ENCODE measurements around the gene ARHGAP26.

The ARHGAP26 gene

GRCh38 chr5:143148771-143149170, 378.6 kb downstream of the ARHGAP26 start:
- no peaks in the 10 kb centered on the region for H3K36me3 ChIP-seq (replicated peaks)

GRCh38 chr5:143149759-143150158, 379.6 kb downstream of the ARHGAP26 start:
- Histone ChIP-seq H3K36me3 (replicated peaks) (no peaks in the 10 kb centered on the region), H3K9me3 (no peaks in the 10 kb centered on the region), H3K27me3 (ENCODE audit: low read depth) (no peaks in the 10 kb centered on the region), H3K4me3 (no peak overlapping the region), H3K4me1 (no peaks in the 10 kb centered on the region)
- in situ Hi-C loops (cut with MboI; ENCODE audit: low sequenced_read_pairs) = no loop called here
- no peak for DNase-seq (ENCODE audit: low spot score in 2 of 2)

More at GRCh38 chr5:143148771-143149170, 378.6 kb downstream of the ARHGAP26 start:
- in situ Hi-C loops (cut with MboI; ENCODE audit: low sequenced_read_pairs) = no loop called here
- Histone ChIP-seq H3K4me3 (no peak overlapping the region), H3K27me3 (ENCODE audit: low read depth) (no peaks in the 10 kb centered on the region), H3K4me1 (no peaks in the 10 kb centered on the region), H3K9me3 (no peaks in the 10 kb centered on the region)
- no peak for DNase-seq (ENCODE audit: low spot score in 2 of 2)

GRCh38 chr5:143151056-143151700, 381.0 kb downstream of the ARHGAP26 start:
- Histone ChIP-seq H3K9me3 (no peaks in the 10 kb centered on the region), H3K4me3 (no peak overlapping the region), H3K27me3 (ENCODE audit: low read depth) (no peaks in the 10 kb centered on the region), H3K4me1 (no peaks in the 10 kb centered on the region), H3K36me3 (replicated peaks) (no peaks in the 10 kb centered on the region)
- in situ Hi-C loops (cut with MboI; ENCODE audit: low sequenced_read_pairs) = no loop called here
- DNase-seq (ENCODE audit: low spot score in 2 of 2) = no peak

- H3K27me3 ChIP-seq (ENCODE audit: low read depth) = no peaks in the 10 kb centered on the region
- no peak for DNase-seq (ENCODE audit: low spot score in 2 of 2)
- in situ Hi-C loops (cut with MboI; ENCODE audit: low sequenced_read_pairs) = no loop called here
- H3K4me1 ChIP-seq = no peaks in the 10 kb centered on the region
- no peaks in the 10 kb centered on the region for H3K9me3 ChIP-seq
- H3K4me3 ChIP-seq = no peak overlapping the region
- no peaks in the 10 kb centered on the region for H3K36me3 ChIP-seq (replicated peaks)
These were observed 382.3 kb downstream of the ARHGAP26 start for GRCh38 chr5:143152445-143152844.

GRCh38 chr5:143153332-143154119, 383.3 kb downstream of the ARHGAP26 start:
- in situ Hi-C loops (cut with MboI; ENCODE audit: low sequenced_read_pairs) = no loop called here
- H3K4me3 ChIP-seq = no peak overlapping the region
- H3K36me3 ChIP-seq (replicated peaks) = no peaks in the 10 kb centered on the region
- H3K9me3 ChIP-seq = no peaks in the 10 kb centered on the region
- H3K4me1 ChIP-seq = no peaks in the 10 kb centered on the region
- H3K27me3 ChIP-seq (ENCODE audit: low read depth) = no peaks in the 10 kb centered on the region
- no peak for DNase-seq (ENCODE audit: low spot score in 2 of 2)

- Histone ChIP-seq H3K9me3 (no peaks in the 10 kb centered on the region), H3K4me1 (no peaks in the 10 kb centered on the region), H3K36me3 (replicated peaks) (no peaks in the 10 kb centered on the region), H3K27me3 (ENCODE audit: low read depth) (no peaks in the 10 kb centered on the region), H3K4me3 (no peak overlapping the region)
- in situ Hi-C loops (cut with MboI; ENCODE audit: low sequenced_read_pairs) = no loop called here
- DNase-seq (ENCODE audit: low spot score in 2 of 2) = no peak
These were observed 384.6 kb downstream of the ARHGAP26 start for GRCh38 chr5:143154510-143155370.

GRCh38 chr5:143155455-143155854, 385.3 kb downstream of the ARHGAP26 start:
- Histone ChIP-seq H3K36me3 (replicated peaks) (no peaks in the 10 kb centered on the region), H3K27me3 (ENCODE audit: low read depth) (no peaks in the 10 kb centered on the region), H3K4me1 (no peaks in the 10 kb centered on the region), H3K9me3 (no peaks in the 10 kb centered on the region), H3K4me3 (no peak overlapping the region)
- DNase-seq (ENCODE audit: low spot score in 2 of 2) = no peak
- in situ Hi-C loops (cut with MboI; ENCODE audit: low sequenced_read_pairs) = no loop called here

- Histone ChIP-seq H3K9me3 (no peaks in the 10 kb centered on the region), H3K36me3 (replicated peaks) (no peaks in the 10 kb centered on the region), H3K4me3 (no peak overlapping the region), H3K27me3 (ENCODE audit: low read depth) (no peaks in the 10 kb centered on the region), H3K4me1 (no peaks in the 10 kb centered on the region)
- no peak for DNase-seq (ENCODE audit: low spot score in 2 of 2)
- in situ Hi-C loops (cut with MboI; ENCODE audit: low sequenced_read_pairs) = no loop called here
These were observed 385.9 kb downstream of the ARHGAP26 start for GRCh38 chr5:143156086-143156485.

- H3K36me3 ChIP-seq (replicated peaks) = no peaks in the 10 kb centered on the region
- DNase-seq (ENCODE audit: low spot score in 2 of 2) = no peak
- H3K4me1 ChIP-seq = no peaks in the 10 kb centered on the region
- no peaks in the 10 kb centered on the region for H3K9me3 ChIP-seq
- no peaks in the 10 kb centered on the region for H3K27me3 ChIP-seq (ENCODE audit: low read depth)
- in situ Hi-C loops (cut with MboI; ENCODE audit: low sequenced_read_pairs) = no loop called here
- H3K4me3 ChIP-seq = no peak overlapping the region
These were observed 386.4 kb downstream of the ARHGAP26 start for GRCh38 chr5:143156572-143156971.

- H3K27me3 ChIP-seq (ENCODE audit: low read depth) = no peaks in the 10 kb centered on the region
- H3K4me1 ChIP-seq = no peaks in the 10 kb centered on the region
- in situ Hi-C loops (cut with MboI; ENCODE audit: low sequenced_read_pairs) = no loop called here
- no peaks in the 10 kb centered on the region for H3K36me3 ChIP-seq (replicated peaks)
- DNase-seq (ENCODE audit: low spot score in 2 of 2) = no peak
- H3K9me3 ChIP-seq = no peaks in the 10 kb centered on the region
- no peak overlapping the region for H3K4me3 ChIP-seq
These were observed 388.9 kb downstream of the ARHGAP26 start for GRCh38 chr5:143159031-143159430.

GRCh38 chr5:143161885-143162540, 391.8 kb downstream of the ARHGAP26 start:
- no peaks in the 10 kb centered on the region for H3K4me1 ChIP-seq

GRCh38 chr5:143162810-143163209, 392.6 kb downstream of the ARHGAP26 start:
- H3K27me3 ChIP-seq (ENCODE audit: low read depth) = no peaks in the 10 kb centered on the region
- H3K36me3 ChIP-seq (replicated peaks) = no peaks in the 10 kb centered on the region
- in situ Hi-C loops (cut with MboI; ENCODE audit: low sequenced_read_pairs) = no loop called here
- H3K9me3 ChIP-seq = no peaks in the 10 kb centered on the region
- H3K4me1 ChIP-seq = no peaks in the 10 kb centered on the region
- no peak overlapping the region for H3K4me3 ChIP-seq
- DNase-seq (ENCODE audit: low spot score in 2 of 2) = no peak

More at GRCh38 chr5:143161885-143162540, 391.8 kb downstream of the ARHGAP26 start:
- in situ Hi-C loops (cut with MboI; ENCODE audit: low sequenced_read_pairs) = no loop called here
- DNase-seq (ENCODE audit: low spot score in 2 of 2) = no peak
- Histone ChIP-seq H3K9me3 (no peaks in the 10 kb centered on the region), H3K27me3 (ENCODE audit: low read depth) (no peaks in the 10 kb centered on the region), H3K36me3 (replicated peaks) (no peaks in the 10 kb centered on the region), H3K4me3 (no peak overlapping the region)

- Histone ChIP-seq H3K9me3 (no peaks in the 10 kb centered on the region), H3K4me3 (no peak overlapping the region), H3K4me1 (no peaks in the 10 kb centered on the region), H3K27me3 (ENCODE audit: low read depth) (no peaks in the 10 kb centered on the region), H3K36me3 (replicated peaks) (no peaks in the 10 kb centered on the region)
- no peak for DNase-seq (ENCODE audit: low spot score in 2 of 2)
- in situ Hi-C loops (cut with MboI; ENCODE audit: low sequenced_read_pairs) = no loop called here
These were observed 394.4 kb downstream of the ARHGAP26 start for GRCh38 chr5:143164557-143164956.
